ENCODE results near the gene KCNJ10.

GRCh38 chr1:160074865-160075264, 4.9 kb upstream of the KCNJ10 start:
- no peak for TF ChIP-seq CTCF (conservative IDR thresholded peaks at IDR 0.05; ENCODE audit: low read length)
- TF ChIP-seq EZH2phosphoT487 (IDR thresholded peaks at IDR 0.05; ENCODE audit: borderline replicate concordance): no peak
